HT-29 (cell line): ENCODE measurements around the gene CELF3. TPM values are rescaled to one million over a fixed set of nuclear protein-coding genes. Genes with fewer than 3 reads are reported as not detected.

Experiments used
- DNase-seq: peaks from one replicate; pipeline ENCODE4 v3.0.0-alpha.2; 2015; ENCODE audit warnings: low spot score
- total RNA-seq: library from RNA; depleted of rRNA; stranded (reverse); fragments of >200 nt; shearing (Covaris generic); gene quantifications from 2 replicates; pipeline ENCODE4 v1.2.3, GENCODE V29; 2014

Gene CELF3
- total RNA-seq, 1 experiment from 2014 or later, result 0.97 TPM

DNA sequence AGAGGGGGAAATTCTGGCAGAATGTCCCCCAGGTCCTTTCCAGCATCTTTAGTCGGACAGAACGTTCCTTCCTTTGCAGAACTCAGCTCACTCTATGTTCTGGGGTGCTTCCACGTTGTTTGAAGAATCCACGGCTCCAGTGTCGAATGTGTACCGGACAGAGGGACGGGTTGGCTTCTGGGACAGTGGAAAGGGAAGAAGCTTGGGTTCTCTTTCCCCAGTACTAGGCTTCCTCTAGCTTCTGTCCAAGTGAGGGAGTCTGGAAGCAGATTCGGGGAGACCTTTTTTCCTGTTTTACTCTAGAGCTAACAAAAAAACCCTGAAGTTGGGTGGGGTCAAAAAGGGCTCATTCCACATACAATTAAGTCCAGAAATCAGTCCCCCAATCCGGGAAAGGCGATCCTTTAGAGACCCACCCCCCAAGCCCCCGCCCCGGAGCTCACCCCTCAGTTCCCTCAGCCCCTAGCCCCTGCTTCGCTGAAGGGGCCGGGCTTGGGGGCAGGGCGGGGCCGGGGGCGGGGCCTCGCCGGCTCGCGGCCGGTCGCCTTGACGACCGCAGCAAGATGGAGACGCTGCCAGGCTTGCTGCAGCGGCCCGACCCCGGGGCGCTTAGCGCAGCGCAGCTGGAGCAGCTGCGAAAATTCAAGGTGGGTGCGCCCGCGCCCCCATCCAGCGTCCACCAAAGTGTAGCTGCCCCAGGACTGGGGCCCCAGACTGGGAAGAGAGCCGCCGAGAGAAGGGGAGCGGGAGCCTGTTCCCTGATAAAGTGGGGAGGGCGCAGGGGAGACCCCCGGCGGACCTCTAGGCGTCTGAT lies 4.6 kb upstream of the CELF3 start, which contains the start of gene RIIAD1:
RIIAD1 (plus strand) TSS at position 549 of the 814 bp plus-strand sequence; CDS start at position 564, 15 bp downstream.
- DNase-seq, result no peak

DNA sequence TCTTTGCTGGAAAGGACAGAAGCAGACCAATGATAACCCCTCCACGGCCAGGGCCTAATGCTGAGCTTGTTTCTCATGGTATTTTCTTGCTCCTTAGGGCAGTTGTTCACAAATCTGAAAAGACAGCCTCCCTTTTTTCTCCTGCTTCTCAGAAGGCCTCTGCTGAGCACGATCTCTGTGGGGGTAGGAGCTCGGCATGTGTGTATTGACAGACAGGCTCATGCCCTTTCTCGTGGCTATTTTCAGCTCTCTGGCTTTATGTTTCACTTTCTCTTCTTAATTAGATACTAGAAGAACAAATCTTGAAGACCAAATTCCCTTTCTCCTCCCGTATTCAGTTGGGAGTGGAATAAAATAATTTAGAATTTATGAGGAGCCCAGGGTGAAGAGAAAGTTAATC lies 4.0 kb upstream of the CELF3 start:
- DNase-seq, result no peak

DNA sequence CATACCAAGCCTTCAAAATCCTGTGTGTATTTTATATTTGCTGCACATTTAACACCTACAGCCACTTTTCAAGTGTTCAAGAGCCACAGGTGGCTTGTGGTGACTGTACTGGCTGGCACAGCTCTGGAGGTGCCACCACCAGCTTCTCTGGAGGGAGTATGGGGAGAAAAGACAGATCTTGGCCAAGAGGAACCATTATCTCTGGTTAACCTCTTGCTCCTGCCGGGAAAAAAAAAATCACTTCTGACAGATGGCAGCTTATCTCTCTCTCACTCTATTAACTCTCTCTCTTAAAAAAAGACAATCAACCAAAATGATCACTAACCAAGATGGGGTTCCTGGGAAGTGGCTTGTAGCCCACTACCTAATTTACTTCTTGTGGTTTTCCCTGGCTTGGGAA lies 3.5 kb upstream of the CELF3 start:
- DNase-seq, result no peak

DNA sequence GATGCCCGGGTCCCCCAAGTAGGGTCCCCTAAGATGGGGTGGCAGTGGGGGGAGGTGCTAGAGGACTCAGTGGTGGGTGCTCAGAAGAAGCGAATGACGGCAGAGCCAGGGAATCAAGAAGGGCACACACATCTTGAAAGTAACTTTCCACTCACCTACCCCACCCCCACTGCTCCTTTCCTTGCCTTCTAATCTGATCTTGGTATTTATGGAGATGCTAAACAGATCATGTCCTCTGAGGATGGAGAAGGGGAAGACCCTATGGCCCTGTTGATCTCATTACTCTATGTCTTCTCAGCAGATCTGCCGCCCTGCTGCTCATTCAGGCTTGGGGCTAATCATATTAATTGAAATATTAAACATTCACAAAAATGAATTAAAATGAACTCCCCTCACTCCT lies 2.1 kb upstream of the CELF3 start:
- no peak for DNase-seq

DNA sequence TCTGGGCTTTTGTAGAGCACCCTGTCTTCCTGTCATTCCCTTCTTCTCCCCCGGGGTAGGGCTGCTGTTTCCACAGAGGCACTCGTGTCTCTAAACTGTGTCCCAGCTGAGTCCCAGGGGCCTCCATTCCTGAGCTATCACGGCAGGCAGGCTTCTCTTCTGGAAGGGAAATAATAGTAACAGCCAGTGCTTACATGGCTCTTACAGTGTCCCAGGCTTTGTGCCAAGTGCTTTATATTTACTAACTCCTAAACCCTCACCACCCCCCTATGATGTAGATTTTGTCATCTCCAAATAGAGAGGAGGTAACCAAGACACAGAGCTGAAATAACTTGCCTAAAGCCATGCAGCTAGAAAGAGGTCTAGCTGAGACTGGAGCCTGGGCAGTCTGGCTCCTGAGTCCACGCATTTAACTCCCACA lies 1.4 kb upstream of the CELF3 start:
- no peak for DNase-seq

DNA sequence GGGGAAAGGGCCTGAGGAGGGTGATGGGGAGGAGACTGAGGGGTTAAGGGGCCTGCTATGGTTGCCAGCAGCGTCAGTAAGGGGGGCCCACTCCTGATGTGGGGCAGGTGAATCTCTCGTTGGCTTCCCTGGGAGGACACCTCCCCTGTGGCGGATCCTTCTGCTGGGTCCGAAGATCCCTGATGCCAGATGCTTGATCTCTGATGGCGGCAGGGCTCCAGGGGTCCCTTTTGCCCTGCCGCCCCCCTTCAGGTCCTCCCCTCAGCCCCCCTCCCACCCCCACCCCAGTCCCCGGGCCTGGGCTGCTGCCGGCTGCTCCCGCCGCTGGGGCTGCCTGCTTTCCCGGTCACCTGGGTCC lies 219 bp downstream of the CELF3 start:
- DNase-seq, result no peak

DNA sequence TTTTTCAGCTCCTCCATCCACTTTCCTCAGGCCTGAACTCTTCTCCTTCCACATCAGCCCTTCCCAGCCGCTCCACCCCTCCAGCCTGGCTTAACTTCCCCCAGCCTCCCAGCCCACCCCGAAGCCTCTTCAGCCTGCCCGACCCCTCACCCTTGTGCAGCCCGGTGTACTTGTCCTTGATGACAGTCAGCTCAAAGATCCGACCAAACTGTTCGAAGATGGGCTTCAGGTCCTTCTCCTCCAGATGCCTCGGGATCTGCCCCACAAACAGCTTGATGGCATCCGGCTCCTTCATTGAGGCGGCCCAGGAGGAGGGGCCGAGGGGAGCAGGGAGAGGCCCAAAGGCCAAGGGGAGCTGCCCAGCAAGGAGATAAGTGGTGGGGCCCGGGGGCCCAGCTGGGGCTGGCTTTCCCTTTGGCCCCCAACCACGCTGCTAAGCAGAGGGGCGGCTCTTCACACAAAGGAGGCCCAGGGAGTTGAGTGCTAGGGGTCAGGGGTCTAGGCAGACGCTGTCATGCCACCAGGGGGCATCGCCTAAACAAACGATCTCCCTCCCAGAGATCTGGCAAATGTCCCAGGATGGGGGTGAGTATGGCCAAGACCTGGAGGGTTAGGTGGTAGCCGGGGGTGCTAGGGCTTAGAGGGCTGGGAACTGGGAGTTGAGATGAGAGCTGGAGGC lies 738 bp downstream of the CELF3 start:
- DNase-seq, result no peak

DNA sequence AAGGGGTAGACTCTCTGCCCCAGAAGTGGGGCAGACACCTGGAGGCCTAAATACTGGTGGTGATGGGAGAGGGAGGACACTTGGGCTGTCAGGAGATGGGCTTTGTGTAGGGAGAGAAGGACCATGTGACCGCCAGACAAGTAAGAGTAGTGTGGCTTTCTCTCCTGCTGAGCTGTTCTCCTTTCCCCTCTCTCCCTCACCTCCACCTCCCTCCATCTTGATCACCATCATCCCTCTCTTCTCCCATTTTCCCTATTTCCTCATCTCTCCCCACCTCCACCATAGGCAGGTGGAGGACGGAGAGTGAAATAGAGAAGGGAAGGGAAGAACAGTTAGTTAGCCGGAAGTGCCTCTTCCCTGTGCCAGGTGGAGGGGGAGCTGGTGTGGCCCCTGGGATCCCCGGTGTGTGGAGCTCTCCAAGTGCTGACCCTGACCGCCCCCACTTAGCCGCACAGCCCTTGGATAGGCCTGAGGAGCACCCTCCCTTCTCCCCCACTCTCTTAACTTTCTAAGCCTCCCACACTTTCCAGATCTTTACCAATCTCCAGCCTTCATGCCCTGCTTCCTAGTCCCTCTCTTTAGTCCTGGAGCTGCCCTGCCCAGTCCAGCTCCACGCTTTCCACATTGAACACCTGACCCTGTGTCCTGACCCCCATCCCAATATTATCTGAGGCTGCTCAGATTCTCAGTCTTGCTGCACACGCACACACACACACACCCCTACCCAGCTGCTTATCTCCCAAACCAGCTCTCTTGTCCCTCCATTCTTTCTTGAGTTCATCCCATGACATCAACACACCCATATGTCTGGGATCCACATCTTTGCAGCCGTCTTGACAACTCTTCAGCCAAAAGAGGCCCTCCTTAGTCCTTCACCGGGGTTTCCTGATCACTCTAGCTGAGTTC lies 1.5 kb downstream of the CELF3 start:
- DNase-seq, result no peak

DNA sequence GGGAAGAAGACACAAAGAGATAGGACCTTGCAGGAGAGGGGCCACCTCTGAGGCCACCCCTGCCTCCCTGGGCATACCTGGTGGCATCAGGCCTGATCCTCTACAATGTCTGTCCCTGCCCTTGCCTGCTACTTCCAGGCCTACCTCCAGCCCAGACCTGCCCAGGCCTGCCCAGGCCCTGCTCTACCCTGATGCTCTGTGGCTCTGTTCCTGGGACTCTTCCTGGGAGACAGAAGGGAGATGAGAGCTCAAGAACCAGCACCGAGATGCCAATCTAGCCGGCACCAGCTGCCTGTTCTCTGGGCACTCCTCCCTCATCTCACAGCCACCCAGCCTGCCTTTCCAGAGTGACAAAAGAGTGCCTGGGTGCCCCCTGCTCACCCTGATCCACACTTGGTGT lies 2.7 kb downstream of the CELF3 start:
- DNase-seq, result no peak

DNA sequence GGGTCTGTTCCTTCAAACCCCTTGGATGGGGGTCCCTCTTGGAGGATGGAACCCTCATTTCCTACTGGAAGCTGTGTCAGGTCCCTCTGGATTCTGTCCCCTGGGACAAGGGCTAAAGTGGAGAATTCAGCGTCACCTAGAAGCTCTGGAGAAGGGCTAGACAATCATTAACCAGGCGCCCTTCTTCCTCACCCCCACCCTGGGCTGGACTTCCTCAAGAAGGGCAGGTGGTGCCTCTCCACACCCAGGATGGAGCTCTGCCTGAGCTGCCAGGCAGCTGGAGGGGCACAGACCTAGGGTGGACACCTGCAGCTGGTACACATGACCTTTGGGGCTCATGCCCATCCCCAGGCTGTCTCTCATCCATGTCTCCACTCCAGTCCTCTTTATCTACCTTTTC lies 3.6 kb downstream of the CELF3 start:
- peak; percentile 84 for DNase-seq

DNA sequence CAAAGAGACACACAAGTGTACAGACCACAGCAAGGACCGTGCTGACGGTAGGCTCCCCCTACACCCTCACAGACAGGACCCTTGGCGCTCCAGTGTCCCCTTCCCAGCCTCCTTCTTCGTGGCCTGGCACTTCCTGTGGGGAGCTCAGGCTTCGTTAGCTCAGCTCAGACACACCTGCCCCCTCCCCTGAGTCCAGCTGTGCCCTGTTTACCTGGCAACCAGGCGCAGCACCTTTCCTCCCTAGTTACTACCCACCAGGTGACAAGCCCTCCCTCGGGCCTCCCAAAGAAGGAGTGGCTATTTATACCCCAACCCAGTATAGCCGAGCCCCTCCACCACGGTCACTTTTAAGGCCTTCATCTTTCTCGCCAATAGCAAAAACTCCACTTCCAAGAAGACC lies 4.7 kb downstream of the CELF3 start:
- DNase-seq, result no peak

DNA sequence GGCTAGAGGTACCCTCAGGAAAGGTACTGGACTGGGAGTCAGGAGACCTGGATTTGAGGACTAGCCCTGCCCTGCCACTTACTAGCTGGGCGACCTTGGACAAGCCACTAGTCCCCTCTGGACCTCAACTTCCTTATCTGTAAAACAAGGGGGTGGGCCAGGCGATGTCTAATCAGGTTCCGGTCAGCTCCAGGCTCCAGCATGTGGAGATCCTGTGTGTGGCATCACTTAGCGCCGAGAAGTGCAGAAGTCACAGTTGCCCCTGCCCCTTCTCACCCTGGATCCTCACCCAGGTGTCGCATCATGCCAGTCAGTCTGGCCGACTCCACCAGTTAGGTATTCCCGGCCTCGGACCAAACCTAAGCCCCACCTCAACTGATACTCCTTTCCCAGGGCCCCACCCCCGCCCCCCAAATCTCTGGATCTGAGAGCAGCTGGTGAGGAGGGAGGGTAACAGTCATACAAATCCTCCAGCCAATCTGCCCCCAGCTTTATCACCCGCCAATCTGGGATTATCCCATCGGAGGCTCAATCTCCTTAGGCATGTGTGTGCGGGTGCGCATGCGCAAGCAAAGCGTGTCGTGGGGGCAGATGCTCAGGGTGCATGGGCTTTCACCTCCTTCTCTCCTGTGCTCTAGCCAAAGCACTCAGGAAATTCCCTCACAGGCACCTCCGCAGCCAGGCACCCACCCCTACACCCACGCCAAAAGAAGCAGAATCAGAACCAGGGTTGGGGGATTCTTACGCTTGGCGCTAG lies 5.4 kb downstream of the CELF3 start:
- DNase-seq, result no peak

DNA sequence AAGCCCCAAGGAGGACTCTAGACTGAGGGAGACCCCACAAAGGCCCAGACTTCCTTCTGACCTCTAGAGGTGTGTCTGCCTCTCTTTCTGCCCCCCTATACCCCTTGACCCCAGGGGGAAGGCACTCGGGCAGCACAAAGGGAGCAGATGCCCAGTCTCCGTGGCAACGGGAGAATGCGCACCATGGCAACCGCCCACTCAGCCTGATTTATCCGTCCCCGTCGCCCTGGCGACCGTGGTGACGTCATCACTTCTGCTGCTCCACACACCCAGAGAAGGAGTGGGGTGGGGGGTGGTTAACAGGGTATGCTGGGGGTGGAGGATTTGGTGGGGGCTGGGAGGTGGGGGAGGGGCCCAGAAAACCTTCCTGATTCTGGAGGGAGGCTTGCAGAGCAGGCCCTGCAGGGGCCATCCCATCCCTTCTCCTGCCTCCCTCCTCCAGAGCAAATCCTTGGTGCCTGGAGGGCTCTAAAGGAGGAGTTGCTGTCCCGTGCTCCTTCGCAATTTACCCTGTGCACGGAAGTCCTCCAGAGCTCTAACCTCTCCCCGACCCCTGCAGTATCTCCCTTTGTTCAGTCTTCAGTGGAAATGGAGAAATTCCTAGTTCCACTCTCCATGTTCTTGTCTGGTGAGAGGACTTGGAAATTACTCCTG lies 6.3 kb downstream of the CELF3 start:
- DNase-seq, result no peak

DNA sequence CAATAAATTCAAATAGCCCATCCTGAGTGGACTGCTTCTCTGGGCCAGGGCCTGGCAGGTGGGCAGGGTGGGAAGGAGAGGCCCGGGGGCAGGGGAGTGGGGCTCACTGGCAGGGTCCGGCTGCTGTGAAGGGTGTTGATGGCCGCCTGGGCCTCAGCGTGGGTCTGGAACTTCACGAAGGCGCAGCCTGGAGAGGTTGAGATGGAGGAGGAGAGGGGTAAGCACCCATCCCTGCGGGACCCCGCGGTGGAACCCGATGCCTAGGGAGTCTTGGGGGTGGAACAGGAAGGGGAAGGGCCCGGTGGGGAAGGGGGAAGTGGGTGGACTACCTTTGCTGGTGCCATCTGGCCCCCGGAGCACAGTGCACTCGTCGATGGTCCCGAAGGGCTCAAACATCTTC lies 7.7 kb downstream of the CELF3 start:
- DNase-seq, result no peak

DNA sequence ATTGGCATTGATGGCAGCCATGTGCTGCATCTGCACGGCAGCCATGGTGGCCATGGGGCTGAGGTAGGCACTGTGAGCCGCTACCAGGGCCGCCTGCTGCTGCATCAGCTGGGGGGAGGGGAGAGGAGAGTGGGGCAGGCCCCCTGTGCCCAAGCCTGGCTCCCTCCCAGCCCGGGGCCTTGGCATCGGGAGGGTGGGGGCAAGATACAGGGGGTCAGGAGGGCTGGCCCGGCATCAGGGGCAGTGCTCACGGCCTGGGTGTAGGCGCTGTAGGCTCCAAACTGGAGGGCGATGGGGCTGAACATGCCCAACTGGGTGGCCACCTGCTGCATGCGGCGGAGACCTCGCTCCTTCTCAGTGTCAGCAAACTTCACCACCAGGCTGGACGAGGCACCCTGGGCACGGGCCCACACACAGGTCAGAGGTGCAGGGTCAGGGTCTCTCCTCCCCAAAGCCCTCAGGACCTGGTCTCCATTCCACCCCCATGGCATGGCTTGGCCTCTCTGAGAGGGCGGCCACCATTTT lies 9.0 kb downstream of the CELF3 start:
- no peak for DNase-seq

DNA sequence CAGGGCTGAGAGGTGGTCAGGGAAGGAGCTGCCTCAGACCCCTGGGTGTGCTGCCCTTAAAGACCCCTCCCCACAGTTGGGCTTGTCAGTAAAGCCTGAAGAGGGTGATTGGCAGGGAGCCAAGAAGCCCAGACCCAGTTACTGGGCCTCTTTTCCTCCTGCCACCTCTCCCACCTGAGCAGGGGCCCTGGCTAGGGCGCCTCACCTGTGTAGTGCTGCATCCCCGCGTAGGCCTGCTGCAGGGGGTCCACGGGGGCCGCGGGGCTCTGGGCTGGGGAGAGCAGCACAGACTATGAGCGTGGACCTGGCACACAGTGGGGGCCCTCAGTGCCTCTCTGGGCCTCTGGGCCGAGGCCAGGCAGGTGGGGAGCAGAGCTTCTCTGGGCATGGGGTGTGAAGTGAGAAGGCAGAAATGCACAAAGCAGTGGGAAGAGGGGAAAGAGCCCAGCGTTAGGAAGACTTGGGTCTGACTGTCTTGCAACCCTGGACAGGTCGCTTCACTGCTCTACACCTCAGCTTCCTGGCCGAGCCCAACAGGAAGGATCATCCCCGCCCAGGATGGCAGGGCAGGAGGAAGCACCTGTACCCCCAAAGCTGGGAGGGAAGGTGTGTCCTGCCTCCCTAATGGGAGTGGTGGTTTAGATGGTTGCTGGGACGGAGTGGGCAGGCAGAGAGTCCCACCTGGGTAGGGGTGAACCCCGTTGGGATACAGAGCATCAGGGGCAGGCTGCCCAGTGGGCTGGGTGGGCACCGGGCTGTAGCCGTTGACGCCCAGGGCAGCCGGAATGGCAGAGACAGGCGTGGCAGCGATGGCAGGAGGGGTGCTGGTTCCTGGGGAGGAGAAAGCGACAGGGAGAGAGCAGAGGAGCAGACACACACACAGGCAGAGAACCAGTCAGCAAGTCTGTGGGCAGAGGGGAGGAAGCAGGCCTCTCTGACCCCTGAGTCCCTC lies 9.9 kb downstream of the CELF3 start:
- no peak for DNase-seq

DNA sequence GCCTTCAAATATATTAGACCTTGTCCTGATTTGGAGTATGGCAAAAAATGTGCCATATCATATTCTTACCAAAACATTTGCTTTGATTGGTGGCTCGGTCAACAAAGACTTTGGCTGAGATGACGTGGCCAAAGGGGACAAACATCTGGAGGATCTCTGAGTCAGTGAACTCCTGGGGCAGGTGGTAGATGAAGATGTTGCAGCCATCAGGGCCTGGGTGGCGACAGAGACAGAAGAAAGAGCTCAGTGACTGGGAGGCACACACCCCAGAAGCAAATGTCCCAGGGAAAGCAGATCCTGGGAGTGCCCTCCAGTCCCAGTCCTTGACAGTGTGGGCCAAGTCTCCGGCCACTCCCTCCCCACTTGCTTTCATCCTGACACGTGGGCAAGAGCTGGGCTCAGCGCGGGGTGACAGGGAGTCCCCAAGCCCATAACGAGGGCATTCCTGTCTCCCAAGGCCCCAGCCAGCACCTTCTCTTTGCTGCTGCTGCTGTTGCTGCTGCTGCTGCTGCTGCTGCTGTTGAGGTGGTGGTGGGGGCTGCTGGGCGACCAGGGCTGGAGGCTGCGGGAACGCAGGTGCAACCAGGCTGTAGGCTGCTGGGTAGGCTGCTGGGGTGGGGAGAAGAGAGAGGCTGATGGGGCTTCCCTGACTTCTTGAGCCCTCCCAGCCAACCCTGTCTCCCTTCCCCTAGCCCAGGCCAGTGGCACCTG lies 10.7 kb downstream of the CELF3 start:
- DNase-seq, result peak; percentile 25

DNA sequence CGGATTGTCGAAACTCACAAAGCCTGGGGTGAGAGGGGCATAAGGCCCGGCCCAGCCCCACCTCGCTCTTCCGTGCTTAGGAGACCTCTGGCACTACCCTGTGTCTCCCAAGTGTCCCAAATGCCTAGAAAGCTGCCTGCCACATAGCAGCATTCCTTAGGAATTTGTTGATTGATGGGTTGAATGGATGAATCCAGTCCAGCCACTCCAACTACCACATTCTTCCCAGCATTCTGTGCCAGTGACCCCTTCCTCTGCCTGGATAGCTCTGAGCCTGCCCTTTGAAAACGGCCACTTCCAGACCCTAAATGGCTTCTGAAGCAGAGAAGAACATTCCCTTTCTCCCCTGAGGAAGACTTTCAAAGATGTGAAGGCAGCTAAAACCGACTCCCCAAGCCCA lies 11.5 kb downstream of the CELF3 start:
- no peak for DNase-seq

DNA sequence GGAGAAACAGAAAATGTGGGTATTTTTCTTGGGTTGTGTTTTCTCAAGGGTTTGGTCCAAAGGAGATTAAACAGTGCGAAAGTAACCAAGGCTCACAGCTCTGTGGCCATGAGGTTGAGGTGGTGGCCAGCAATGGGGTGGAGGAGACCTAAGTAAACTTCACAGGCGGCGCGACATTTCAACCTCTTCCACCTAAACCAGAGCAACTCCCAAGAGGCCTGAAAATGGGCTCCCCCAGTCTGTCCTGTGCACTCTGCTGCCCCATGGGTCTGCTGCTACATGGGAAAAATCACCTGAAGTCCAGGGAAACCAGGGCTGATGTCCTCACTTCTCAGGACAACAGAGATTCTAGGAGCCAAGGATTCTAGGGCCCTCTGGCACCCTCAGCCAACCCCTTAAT lies 12.4 kb downstream of the CELF3 start:
- no peak for DNase-seq
